ENCODE measurements around the gene WBP2.

WBP2 gene

GRCh38 chr17:75897160-75898019, 42.3 kb upstream of the WBP2 start:
- Histone ChIP-seq H3K4me3 (ENCODE audit: low read depth, low read length) (no peak overlapping the region; the same call in 1 of the 2 replicates), H3K27ac (ENCODE audit: extremely low read depth, low read depth, low read length) (peak overlapping the region; percentile 98), H3K4me1 (ENCODE audit: control insufficient read depth, insufficient read depth, low read length) (peaks cover 10% of the 10 kb centered on the region), H3K9me3 (ENCODE audit: control insufficient read depth, insufficient read depth, low read depth, low read length) (no peaks in the 10 kb centered on the region), H3K36me3 (ENCODE audit: control insufficient read depth in 2 of 2, insufficient read depth in 1 of 2, low read length in 2 of 2) (peaks cover 20 to 55% of the 10 kb centered on the region in 2 experiments)
- ChIA-PET POLR2A (interaction anchor here (0.5 to 3.2 kb wide), 15 partner anchors 7 to 119 kb away, joined by 3 to 19 read pairs (median 4); partner anchors contain the start of genes ACOX1, MRPL38, TEN1 and TRIM47), CTCF (interaction anchor here (0.7 to 4.3 kb wide), 8 partner anchors 8 to 108 kb away, joined by 3 to 28 read pairs (median 8); partner anchors contain the start of genes TRIM47 and WBP2)
- TF ChIP-seq ZBTB8A (tag by site-specific recombination; IDR thresholded peaks at IDR 0.05) (peak; percentile 88), ZNF155 (tag by site-specific recombination; IDR thresholded peaks at IDR 0.05) (no peak), PRDM2 (tag by site-specific recombination; IDR thresholded peaks at IDR 0.05; ENCODE audit: borderline replicate concordance) (no peak), ZEB2 (tag by site-specific recombination; IDR thresholded peaks at IDR 0.05) (0 out of 2 replicates have a peak, but pooled peaks have one; percentile 5), ZBTB17 (tag by site-specific recombination; IDR thresholded peaks at IDR 0.05) (peak; percentile 54; the same call in 1 of the 2 replicates), ZNF785 (tag by site-specific recombination; IDR thresholded peaks at IDR 0.05) (no peak), GLIS2 (tag by site-specific recombination; IDR thresholded peaks at IDR 0.05) (peak; percentile 99), ZNF654 (tag by site-specific recombination; IDR thresholded peaks at IDR 0.05; ENCODE audit: low read depth) (no peak), KLF8 (tag by site-specific recombination; IDR thresholded peaks at IDR 0.05) (0 out of 2 replicates have a peak, but pooled peaks have one; percentile 7), ZNF341 (tag by site-specific recombination; IDR thresholded peaks at IDR 0.05; ENCODE audit: low read depth) (peak; percentile 81), PRDM10 (tag by site-specific recombination; IDR thresholded peaks at IDR 0.05) (0 out of 2 replicates have a peak, but pooled peaks have one; percentile 28), ZNF658 (tag by site-specific recombination; IDR thresholded peaks at IDR 0.05) (no peak), ELK4 (IDR thresholded peaks at IDR 0.05; ENCODE audit: borderline replicate concordance, low read depth, low read length) (no peak), PBX3 (CRISPR knock-in tag; IDR thresholded peaks at IDR 0.05) (no peak), EGR2 (tag by site-specific recombination; IDR thresholded peaks at IDR 0.05; ENCODE audit: low read depth) (0 out of 2 replicates have a peak, but pooled peaks have one; percentile 33), PATZ1 (tag by site-specific recombination; IDR thresholded peaks at IDR 0.05) (peak; percentile 85; the same call in 1 of the 2 replicates), ZNF335 (tag by site-specific recombination; conservative IDR thresholded peaks at IDR 0.05) (peak; percentile 72), ZNF426 (tag by site-specific recombination; IDR thresholded peaks at IDR 0.05) (no peak), ZNF677 (tag by site-specific recombination; IDR thresholded peaks at IDR 0.05) (no peak), KLF9 (tag by site-specific recombination; IDR thresholded peaks at IDR 0.05; ENCODE audit: low read depth) (no peak), ZSCAN30 (tag by site-specific recombination; IDR thresholded peaks at IDR 0.05) (no peak), ZNF121 (tag by site-specific recombination; IDR thresholded peaks at IDR 0.05) (no peak)

Measured in HEK293 (cell line).